Gastroesophageal sphincter (tissue), 3 donors: ENCODE measurements around the gene XYLT1.

Experiments
- EP300 ChIP-seq: sonication (generic); formaldehyde crosslinking; IDR thresholded peaks from one replicate; pipeline ENCODE4 v1.6.1; 2017; ENCODE audit warnings: antibody characterized with exemption, mild to moderate bottlenecking
- TF ChIP-seq, protein P1 (sequence below), 4 experiments: fragments of 200-600 bp in 2 of 4; fragments of 450-650 bp in 2 of 4; sonication (generic) in 1 of 4; IDR thresholded peaks; one replicate each; pipeline ENCODE4 v1.5.1; 2017 to 2019; ENCODE audit warnings: antibody characterized with exemption in 4 of 4, mild to moderate bottlenecking in 2 of 4, moderate library complexity in 2 of 4

DNA sequence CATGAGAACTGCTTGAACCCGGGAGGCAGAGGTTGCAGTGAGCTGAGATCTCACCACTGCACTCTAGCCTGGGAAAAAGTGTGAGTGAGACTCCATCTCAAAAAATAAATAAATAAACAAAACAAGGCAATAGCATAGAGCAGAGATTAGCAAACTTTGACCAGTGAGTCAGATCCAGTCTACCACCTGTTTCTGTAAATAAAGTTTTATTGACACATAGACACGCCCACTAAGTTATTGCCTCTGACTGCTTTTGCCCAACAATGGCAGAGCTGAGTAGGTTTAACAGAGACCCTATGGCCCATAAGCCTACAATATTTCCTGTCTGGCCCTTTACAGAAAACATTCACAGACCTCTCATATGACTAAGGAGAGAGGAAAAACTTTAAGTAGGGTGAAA is 44.3 kb downstream of the XYLT1 start:
- TF ChIP-seq, protein P1, sequence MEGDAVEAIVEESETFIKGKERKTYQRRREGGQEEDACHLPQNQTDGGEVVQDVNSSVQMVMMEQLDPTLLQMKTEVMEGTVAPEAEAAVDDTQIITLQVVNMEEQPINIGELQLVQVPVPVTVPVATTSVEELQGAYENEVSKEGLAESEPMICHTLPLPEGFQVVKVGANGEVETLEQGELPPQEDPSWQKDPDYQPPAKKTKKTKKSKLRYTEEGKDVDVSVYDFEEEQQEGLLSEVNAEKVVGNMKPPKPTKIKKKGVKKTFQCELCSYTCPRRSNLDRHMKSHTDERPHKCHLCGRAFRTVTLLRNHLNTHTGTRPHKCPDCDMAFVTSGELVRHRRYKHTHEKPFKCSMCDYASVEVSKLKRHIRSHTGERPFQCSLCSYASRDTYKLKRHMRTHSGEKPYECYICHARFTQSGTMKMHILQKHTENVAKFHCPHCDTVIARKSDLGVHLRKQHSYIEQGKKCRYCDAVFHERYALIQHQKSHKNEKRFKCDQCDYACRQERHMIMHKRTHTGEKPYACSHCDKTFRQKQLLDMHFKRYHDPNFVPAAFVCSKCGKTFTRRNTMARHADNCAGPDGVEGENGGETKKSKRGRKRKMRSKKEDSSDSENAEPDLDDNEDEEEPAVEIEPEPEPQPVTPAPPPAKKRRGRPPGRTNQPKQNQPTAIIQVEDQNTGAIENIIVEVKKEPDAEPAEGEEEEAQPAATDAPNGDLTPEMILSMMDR (IDR thresholded peaks at IDR 0.05), result no peak
- no peak for TF ChIP-seq EP300
